Caki2 (cell line): ENCODE measurements around the gene ZBTB16. TPM values are rescaled to one million over a fixed set of nuclear protein-coding genes. Genes with fewer than 3 reads are reported as not detected.

Experiments
- DNase-seq: peaks from one replicate; pipeline ENCODE4 v3.0.0-alpha.2; 2015; ENCODE audit warnings: low read depth
- in situ Hi-C: cut with HindIII; loops from 2 replicates; pipeline ENCODE4 v1.10.0; 2016; ENCODE audit warnings: low sequenced_read_pairs, low pct_unique_long_range_greater_than_20kb, mixed read lengths
- total RNA-seq: library from RNA; depleted of rRNA; stranded (reverse); fragments of >200 nt; shearing (Covaris generic); gene quantifications from 2 replicates; pipeline ENCODE4 v1.2.3, GENCODE V29; 2014; ENCODE audit warnings: low replicate concordance

Gene ZBTB16
- total RNA-seq, 1 experiment from 2014 or later = not detected

GRCh38 chr11:114166362-114166761, 106.9 kb downstream of the ZBTB16 start:
- no peak for DNase-seq

GRCh38 chr11:114166897-114167323, 107.4 kb downstream of the ZBTB16 start:
- in situ Hi-C loops = no loop called here
- DNase-seq = peak; percentile 50

More at GRCh38 chr11:114166362-114166761, 106.9 kb downstream of the ZBTB16 start:
- in situ Hi-C loops = no loop called here

GRCh38 chr11:114167355-114167754, 107.8 kb downstream of the ZBTB16 start:
- in situ Hi-C loops = no loop called here
- no peak for DNase-seq

- in situ Hi-C loops = no loop called here
These were observed 108.4 kb downstream of the ZBTB16 start for GRCh38 chr11:114167771-114168448.

GRCh38 chr11:114168691-114169090, 109.2 kb downstream of the ZBTB16 start:
- in situ Hi-C loops = no loop called here
- DNase-seq = no peak

More at GRCh38 chr11:114167771-114168448, 108.4 kb downstream of the ZBTB16 start:
- no peak for DNase-seq

GRCh38 chr11:114169321-114169749, 109.8 kb downstream of the ZBTB16 start:
- no peak for DNase-seq
- in situ Hi-C loops = no loop called here

GRCh38 chr11:114169821-114170220, 110.3 kb downstream of the ZBTB16 start:
- no peak for DNase-seq
- in situ Hi-C loops = no loop called here

GRCh38 chr11:114170226-114170625, 110.7 kb downstream of the ZBTB16 start:
- no peak for DNase-seq
- in situ Hi-C loops = no loop called here

GRCh38 chr11:114171257-114172054, 111.9 kb downstream of the ZBTB16 start:
- DNase-seq = no peak
- in situ Hi-C loops = no loop called here

GRCh38 chr11:114172055-114172861, 112.7 kb downstream of the ZBTB16 start:
- no peak for DNase-seq
- in situ Hi-C loops = no loop called here

- no peak for DNase-seq
- in situ Hi-C loops = no loop called here
These were observed 113.4 kb downstream of the ZBTB16 start for GRCh38 chr11:114172871-114173444.

- in situ Hi-C loops = no loop called here
- no peak for DNase-seq
These were observed 114.3 kb downstream of the ZBTB16 start for GRCh38 chr11:114173843-114174242.

- DNase-seq = no peak
- in situ Hi-C loops = no loop called here
These were observed 115.4 kb downstream of the ZBTB16 start for GRCh38 chr11:114174712-114175495.

GRCh38 chr11:114175706-114176105, 116.2 kb downstream of the ZBTB16 start:
- DNase-seq = no peak
- in situ Hi-C loops = no loop called here

GRCh38 chr11:114176321-114176720, 116.8 kb downstream of the ZBTB16 start:
- DNase-seq = no peak
- in situ Hi-C loops = no loop called here

- in situ Hi-C loops = no loop called here
- DNase-seq = no peak
These were observed 119.1 kb downstream of the ZBTB16 start for GRCh38 chr11:114178656-114179055.

- DNase-seq = no peak
- in situ Hi-C loops = no loop called here
These were observed 119.9 kb downstream of the ZBTB16 start for GRCh38 chr11:114179234-114179941.
